Activated CD4-positive, alpha-beta T cell treated with anti-CD3 and anti-CD28 coated beads, Interleukin-2, amount 10 ng/mL, durations not matched to agents 24 days and 14 days (primary cell): ENCODE results near the gene RUBCN. TPM values are rescaled to one million over a fixed set of nuclear protein-coding genes. Genes with fewer than 3 reads are reported as not detected.
"Not testable (repeated sequence)": the region's sequence is repeated elsewhere in the genome, so short reads cannot be mapped to it uniquely, and the experiment has no call there.

ENCODE experiments used
- DNase-seq: peaks from one replicate; pipeline ENCODE4 v3.0.0; 2022
- H3K27ac Mint-ChIP-seq: one replicate; pipeline ENCODE4 v1.8.0; 2022; ENCODE audit warnings: mild to moderate bottlenecking, mixed read lengths
- H3K27me3 Mint-ChIP-seq: one replicate; pipeline ENCODE4 v1.8.0; 2022; ENCODE audit warnings: mixed read lengths
- H3K36me3 Mint-ChIP-seq: one replicate; pipeline ENCODE4 v1.8.0; 2022; ENCODE audit warnings: low read depth, mild to moderate bottlenecking, mixed read lengths
- H3K4me1 Mint-ChIP-seq: one replicate; pipeline ENCODE4 v1.8.0; 2021; ENCODE audit warnings: mixed read lengths
- H3K4me3 Mint-ChIP-seq: one replicate; pipeline ENCODE4 v1.8.0; 2022; ENCODE audit warnings: mild to moderate bottlenecking, moderate library complexity, mixed read lengths
- H3K9me3 Mint-ChIP-seq: one replicate; pipeline ENCODE4 v1.8.0; 2021; ENCODE audit warnings: mixed read lengths
- intact Hi-C: fragments of 100-400 bp; cut with micrococcal nuclease; formaldehyde crosslinking; loops from one replicate; pipeline ENCODE4 v1.15.1; 2023
- total RNA-seq: library from RNA; stranded (reverse); gene quantifications from 2 replicates; pipeline ENCODE4 v1.2.3, GENCODE V29; 2022

Gene RUBCN
- total RNA-seq, 1 donor from 2014 or later, result 38.8 TPM

- intact Hi-C loops, DNase-seq, H3K27ac Mint-ChIP-seq, H3K4me3 Mint-ChIP-seq, H3K9me3 Mint-ChIP-seq, H3K27me3 Mint-ChIP-seq, H3K4me1 Mint-ChIP-seq, H3K36me3 Mint-ChIP-seq: not testable (repeated sequence)
Observed at GRCh38 chr3:197666221-197666842, 70.4 kb downstream of the RUBCN start.

GRCh38 chr3:197665549-197665948 lies 71.2 kb downstream of the RUBCN start:
- H3K27ac Mint-ChIP-seq, H3K27me3 Mint-ChIP-seq, H3K4me1 Mint-ChIP-seq, intact Hi-C loops, H3K9me3 Mint-ChIP-seq, H3K36me3 Mint-ChIP-seq, H3K4me3 Mint-ChIP-seq, DNase-seq: not testable (repeated sequence)

GRCh38 chr3:197665142-197665491 lies 71.6 kb downstream of the RUBCN start:
- peak overlapping the region; percentile 47 for H3K4me3 Mint-ChIP-seq
- H3K4me1 Mint-ChIP-seq, H3K9me3 Mint-ChIP-seq, DNase-seq, H3K27ac Mint-ChIP-seq, H3K36me3 Mint-ChIP-seq, intact Hi-C loops, H3K27me3 Mint-ChIP-seq: not testable (repeated sequence)

- Mint-ChIP-seq H3K27ac (peak overlapping the region; percentile 25), H3K4me3 (peak overlapping the region; percentile 47)
- H3K4me1 Mint-ChIP-seq, H3K9me3 Mint-ChIP-seq, H3K27me3 Mint-ChIP-seq, intact Hi-C loops, H3K36me3 Mint-ChIP-seq: not testable (repeated sequence)
- DNase-seq, result peak; percentile 77
Observed at GRCh38 chr3:197664414-197665141, 72.1 kb downstream of the RUBCN start.

- H3K4me1 Mint-ChIP-seq, DNase-seq, H3K27me3 Mint-ChIP-seq, H3K4me3 Mint-ChIP-seq, H3K27ac Mint-ChIP-seq, H3K36me3 Mint-ChIP-seq, H3K9me3 Mint-ChIP-seq, intact Hi-C loops: not testable (repeated sequence)
Observed at GRCh38 chr3:197663367-197664140, 73.2 kb downstream of the RUBCN start.

GRCh38 chr3:197662352-197662751 lies 74.4 kb downstream of the RUBCN start:
- intact Hi-C loops, H3K27me3 Mint-ChIP-seq, H3K9me3 Mint-ChIP-seq, DNase-seq, H3K4me1 Mint-ChIP-seq, H3K36me3 Mint-ChIP-seq, H3K4me3 Mint-ChIP-seq: not testable (repeated sequence)
- H3K27ac Mint-ChIP-seq, result peak overlapping the region; percentile 72

GRCh38 chr3:197661874-197662273 lies 74.8 kb downstream of the RUBCN start:
- H3K36me3 Mint-ChIP-seq, intact Hi-C loops, DNase-seq, H3K4me3 Mint-ChIP-seq, H3K9me3 Mint-ChIP-seq, H3K27me3 Mint-ChIP-seq: not testable (repeated sequence)
- Mint-ChIP-seq H3K27ac (peak overlapping the region; percentile 72), H3K4me1 (peaks cover 11% of the 10 kb centered on the region)

- H3K27me3 Mint-ChIP-seq, H3K4me3 Mint-ChIP-seq, intact Hi-C loops, H3K36me3 Mint-ChIP-seq, H3K9me3 Mint-ChIP-seq, DNase-seq, H3K27ac Mint-ChIP-seq: not testable (repeated sequence)
- H3K4me1 Mint-ChIP-seq, result peaks cover 12% of the 10 kb centered on the region
Observed at GRCh38 chr3:197661234-197661834, 75.4 kb downstream of the RUBCN start.

- H3K4me3 Mint-ChIP-seq, intact Hi-C loops: not testable (repeated sequence)
Observed at GRCh38 chr3:197659701-197660100, 77.0 kb downstream of the RUBCN start.

GRCh38 chr3:197659144-197659543 lies 77.6 kb downstream of the RUBCN start:
- peak overlapping the region; percentile 67 for H3K27ac Mint-ChIP-seq
- DNase-seq, H3K4me3 Mint-ChIP-seq, intact Hi-C loops, H3K9me3 Mint-ChIP-seq, H3K27me3 Mint-ChIP-seq, H3K36me3 Mint-ChIP-seq: not testable (repeated sequence)
- peaks cover 15% of the 10 kb centered on the region for H3K4me1 Mint-ChIP-seq

More at GRCh38 chr3:197659701-197660100, 77.0 kb downstream of the RUBCN start:
- not testable (repeated sequence) for H3K27ac Mint-ChIP-seq, DNase-seq, H3K9me3 Mint-ChIP-seq, H3K36me3 Mint-ChIP-seq, H3K27me3 Mint-ChIP-seq
- H3K4me1 Mint-ChIP-seq, result peaks cover 15% of the 10 kb centered on the region

GRCh38 chr3:197658706-197659105 lies 78.0 kb downstream of the RUBCN start:
- H3K36me3 Mint-ChIP-seq, H3K9me3 Mint-ChIP-seq, H3K27me3 Mint-ChIP-seq, DNase-seq, intact Hi-C loops, H3K4me3 Mint-ChIP-seq: not testable (repeated sequence)
- Mint-ChIP-seq H3K4me1 (peaks cover 15% of the 10 kb centered on the region), H3K27ac (peak overlapping the region; percentile 20)

GRCh38 chr3:197657541-197658292 lies 79.0 kb downstream of the RUBCN start:
- intact Hi-C loops, H3K4me3 Mint-ChIP-seq, DNase-seq, H3K36me3 Mint-ChIP-seq, H3K27me3 Mint-ChIP-seq, H3K9me3 Mint-ChIP-seq: not testable (repeated sequence)
- Mint-ChIP-seq H3K4me1 (peaks cover 15% of the 10 kb centered on the region), H3K27ac (peak overlapping the region; percentile 92)

- DNase-seq, H3K9me3 Mint-ChIP-seq, H3K27me3 Mint-ChIP-seq, H3K36me3 Mint-ChIP-seq, intact Hi-C loops: not testable (repeated sequence)
- Mint-ChIP-seq H3K27ac (peak overlapping the region; percentile 92), H3K4me3 (peak overlapping the region; percentile 54), H3K4me1 (peaks cover 12% of the 10 kb centered on the region)
Observed at GRCh38 chr3:197656960-197657359, 79.7 kb downstream of the RUBCN start.
